Urothelium cell line (cell line): Measurements from ENCODE around the gene MS4A1.
"Not testable (repeated sequence)": the region's sequence is repeated elsewhere in the genome, so short reads cannot be mapped to it uniquely, and the experiment has no call there.

Experiments used
- DNase-seq: peaks from one replicate; pipeline ENCODE4 v3.0.0; 2011; ENCODE audit warnings: low spot score, mixed read lengths
- FAIRE-seq: peaks from 2 replicates; lab custom pipeline; 2011; peaks lifted over from hg19 to GRCh38; lab: Jason Lieb, UNC

The MS4A1 gene

GRCh38 chr11:60500276-60500910, 44.7 kb downstream of the MS4A1 start:
- FAIRE-seq (no peak), DNase-seq (peak; percentile 14)

GRCh38 chr11:60502221-60502775, 46.7 kb downstream of the MS4A1 start:
- no peak for DNase-seq

GRCh38 chr11:60504219-60504905, 48.7 kb downstream of the MS4A1 start:
- FAIRE-seq (no peak), DNase-seq (no peak)

More at GRCh38 chr11:60502221-60502775, 46.7 kb downstream of the MS4A1 start:
- no peak for FAIRE-seq

DNA sequence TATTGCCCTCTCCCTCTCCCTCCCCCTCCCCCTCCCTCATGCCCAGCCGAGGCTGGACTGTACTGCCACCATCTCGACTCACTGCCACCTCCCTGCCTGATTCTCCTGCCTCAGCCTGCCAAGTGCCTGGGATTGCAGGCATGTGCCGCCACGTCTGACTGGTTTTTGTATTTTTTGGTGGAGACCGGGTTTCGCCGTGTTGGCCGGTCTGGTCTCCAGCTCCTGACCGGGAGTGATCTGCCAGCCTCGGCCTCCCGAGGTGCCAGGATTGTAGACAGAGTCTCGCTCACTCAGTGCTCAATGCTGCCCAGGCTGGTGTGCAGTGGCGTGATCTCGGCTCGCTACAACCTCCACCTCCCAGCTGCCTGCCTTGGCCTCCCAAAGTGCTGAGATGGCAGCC, 54.0 kb downstream of the MS4A1 start:
- DNase-seq = not testable (repeated sequence)

GRCh38 chr11:60510209-60510608, 54.6 kb downstream of the MS4A1 start:
- DNase-seq, FAIRE-seq: not testable (repeated sequence)

More for the DNA sequence above, 54.0 kb downstream of the MS4A1 start:
- FAIRE-seq = not testable (repeated sequence)

GRCh38 chr11:60511393-60511792, 55.7 kb downstream of the MS4A1 start:
- FAIRE-seq (no peak), DNase-seq (no peak)

GRCh38 chr11:60512651-60513225, 57.1 kb downstream of the MS4A1 start:
- DNase-seq (no peak), FAIRE-seq (no peak)

- no peak for FAIRE-seq
- no peak for DNase-seq
Observed at GRCh38 chr11:60513496-60514460, 58.1 kb downstream of the MS4A1 start.

GRCh38 chr11:60515144-60515855, 59.7 kb downstream of the MS4A1 start, which contains the start of gene MS4A13:
MS4A13 (plus strand) TSS chr11:60515392; CDS start chr11:60518084, 2,692 bp downstream.
- no peak for FAIRE-seq
- peak; percentile 84 for DNase-seq
